PC-3 (cell line): ENCODE measurements around the gene RAB4B. TPM values are rescaled to one million over a fixed set of nuclear protein-coding genes. Genes with fewer than 3 reads are reported as not detected.

Source experiments
- ATAC-seq: fragments of 200-7000 bp; cut with Tn5 transposase; 2 replicates; pipeline ENCODE4 v1.9.1; 2020; ENCODE audit warnings: mild to moderate bottlenecking, moderate library complexity
- BruUV-seq: library from RNA; stranded (reverse); fragments of 400-500 nt; replicated peaks from 2 replicates; lab custom pipeline; 2021; lab: Mats Ljungman, UMichigan
- CTCF ChIA-PET: fragments of 300-600 bp; sonication (Branson Sonifier 250); formaldehyde crosslinking; loops from one replicate; lab custom pipeline; 2022; ENCODE audit warnings: antibody characterized with exemption; lab: Charles Lee
- POLR2A ChIA-PET: fragments of 300-600 bp; sonication (Branson Sonifier 250); formaldehyde crosslinking; loops from one replicate; lab custom pipeline; 2022; ENCODE audit warnings: antibody characterized with exemption; ENCODE audit not compliant: unreplicated experiment; lab: Charles Lee
- DNase-seq: peaks from one replicate; pipeline ENCODE4 v3.0.0-alpha.2; 2015
- H2AFZ ChIP-seq: fragments of 300-600 bp; sonication (generic); 2 replicates; pipeline ENCODE4 v1.6.0; 2016; ENCODE audit warnings: antibody characterized with exemption, low read length
- H3F3A ChIP-seq: fragments of 300-600 bp; sonication (generic); one replicate; pipeline ENCODE4 v1.6.0; 2017; ENCODE audit warnings: antibody characterized with exemption, low read length, control low read depth, mild to moderate bottlenecking; ENCODE audit not compliant: unreplicated experiment
- H3K27ac ChIP-seq: fragments of 300-600 bp; sonication (generic); 2 replicates; pipeline ENCODE4 v1.5.1; 2016; ENCODE audit warnings: mild to moderate bottlenecking, low read length
- H3K27me3 ChIP-seq: fragments of 300-600 bp; sonication (generic); 2 replicates; pipeline ENCODE4 v1.6.1; 2016; ENCODE audit warnings: low read length, mixed read lengths
- H3K36me3 ChIP-seq: fragments of 300-600 bp; sonication (generic); 2 replicates; pipeline ENCODE4 v1.6.1; 2016; ENCODE audit warnings: low read depth, mixed run types, low read length, mixed read lengths
- H3K4me1 ChIP-seq: fragments of 300-600 bp; sonication (generic); 2 replicates; pipeline ENCODE4 v1.5.1; 2016; ENCODE audit warnings: low read length; ENCODE audit not compliant: insufficient read depth
- H3K4me2 ChIP-seq: fragments of 300-600 bp; sonication (generic); 2 replicates; pipeline ENCODE4 v1.6.0; 2016; ENCODE audit warnings: low read length
- H3K4me3 ChIP-seq: fragments of 300-600 bp; sonication (generic); 2 replicates; pipeline ENCODE4 v1.5.1; 2016; ENCODE audit warnings: mild to moderate bottlenecking, low read length, mixed read lengths
- H3K79me2 ChIP-seq: fragments of 300-600 bp; sonication (generic); 2 replicates; pipeline ENCODE4 v1.6.1; 2017; ENCODE audit warnings: low read length, mixed read lengths
- H3K9ac ChIP-seq: fragments of 300-600 bp; sonication (generic); 2 replicates; pipeline ENCODE4 v1.6.0; 2016; ENCODE audit warnings: mild to moderate bottlenecking, low read length
- H3K9me2 ChIP-seq: fragments of 300-600 bp; sonication (generic); replicated peaks from 2 replicates; pipeline ENCODE4 v1.6.1; 2016; ENCODE audit warnings: mixed run types, low read length, mixed read lengths
- H3K9me3 ChIP-seq: fragments of 300-600 bp; sonication (generic); 2 replicates; pipeline ENCODE4 v1.6.1; 2016; ENCODE audit warnings: low read length, mixed read lengths
- H4K20me1 ChIP-seq: fragments of 300-600 bp; sonication (generic); 2 replicates; pipeline ENCODE4 v1.6.1; 2016; ENCODE audit warnings: low read length, mixed read lengths
- CTCF ChIP-seq: fragments of 300-600 bp; sonication (generic); conservative IDR thresholded peaks from 2 replicates; pipeline ENCODE4 v1.5.1; 2017; ENCODE audit warnings: antibody characterized with exemption, low read depth, mild to moderate bottlenecking, low read length
- EZH2 ChIP-seq: fragments of 300-600 bp; sonication (generic); IDR thresholded peaks from one replicate; pipeline ENCODE4 v1.6.1; 2017; ENCODE audit warnings: antibody characterized with exemption, mild to moderate bottlenecking, low read length; ENCODE audit not compliant: unreplicated experiment
- EZH2phosphoT487 ChIP-seq: fragments of 300-600 bp; sonication (generic); IDR thresholded peaks from 2 replicates; pipeline ENCODE4 v1.6.1; 2018; ENCODE audit warnings: mild to moderate bottlenecking, antibody characterized with exemption, low read length, borderline replicate concordance
- intact Hi-C: fragments of 100-400 bp; cut with micrococcal nuclease; formaldehyde crosslinking; loops from 2 replicates; pipeline ENCODE4 v1.9.0; 2023
- total RNA-seq: library from RNA; depleted of rRNA; stranded (reverse); fragments of >200 nt; gene quantifications from 2 replicates; pipeline ENCODE4 v1.2.3, GENCODE V29; 2014

The RAB4B gene
- total RNA-seq, 1 experiment from 2014 or later, result 7.4 TPM

- Histone ChIP-seq H3K4me2 (no peak overlapping the region), H3K9me2 (no peaks in the 10 kb centered on the region), H4K20me1 (no peaks in the 10 kb centered on the region), H3F3A (no peaks in the 10 kb centered on the region), H3K4me3 (no peak overlapping the region), H2AFZ (no peak overlapping the region), H3K9ac (no peak overlapping the region), H3K27me3 (no peaks in the 10 kb centered on the region), H3K4me1 (no peaks in the 10 kb centered on the region), H3K9me3 (no peaks in the 10 kb centered on the region), H3K36me3 (peaks cover 14% of the 10 kb centered on the region), H3K79me2 (no peaks in the 10 kb centered on the region), H3K27ac (no peak overlapping the region)
- CTCF ChIA-PET, result no interaction called here
- no TSS peak for BruUV-seq
- DNase-seq (no peak), ATAC-seq (no peak)
- POLR2A ChIA-PET, result no interaction called here
- intact Hi-C loops, result no loop called here
- TF ChIP-seq CTCF, result no peak
- TF ChIP-seq EZH2phosphoT487, result no peak
- TF ChIP-seq EZH2, result no peak
Measured at GRCh38 chr19:40737102-40737644, 40.9 kb upstream of the RAB4B start.

- H3K4me1 ChIP-seq, result no peaks in the 10 kb centered on the region
- no peak overlapping the region for H2AFZ ChIP-seq
- ATAC-seq (no peak), DNase-seq (no peak)
- no peaks in the 10 kb centered on the region for H3K79me2 ChIP-seq
- BruUV-seq, result no TSS peak
- POLR2A ChIA-PET, result no interaction called here
- CTCF ChIA-PET, result no interaction called here
- H3K36me3 ChIP-seq, result peaks cover 11% of the 10 kb centered on the region
- no peaks in the 10 kb centered on the region for H3K9me2 ChIP-seq
- intact Hi-C loops, result no loop called here
- H3K27ac ChIP-seq, result no peak overlapping the region
- no peaks in the 10 kb centered on the region for H3F3A ChIP-seq
- no peak overlapping the region for H3K9ac ChIP-seq
- H4K20me1 ChIP-seq, result no peaks in the 10 kb centered on the region
- no peaks in the 10 kb centered on the region for H3K27me3 ChIP-seq
- no peaks in the 10 kb centered on the region for H3K9me3 ChIP-seq
- no peak overlapping the region for H3K4me3 ChIP-seq
- no peak overlapping the region for H3K4me2 ChIP-seq
- TF ChIP-seq EZH2phosphoT487, result no peak
- TF ChIP-seq CTCF, result no peak
- no peak for TF ChIP-seq EZH2
Measured at GRCh38 chr19:40739030-40739839, 38.8 kb upstream of the RAB4B start.

GRCh38 chr19:40739871-40740703 is 38.0 kb upstream of the RAB4B start:
- ATAC-seq, result no peak
- BruUV-seq, result no TSS peak
- CTCF ChIA-PET, result no interaction called here

More at GRCh38 chr19:40739871-40740703, 38.0 kb upstream of the RAB4B start:
- intact Hi-C loops, result no loop called here
- Histone ChIP-seq H3K27ac (no peak overlapping the region), H3K4me2 (no peak overlapping the region), H3K9me3 (no peaks in the 10 kb centered on the region), H4K20me1 (no peaks in the 10 kb centered on the region), H3K27me3 (no peaks in the 10 kb centered on the region), H2AFZ (no peak overlapping the region), H3F3A (no peaks in the 10 kb centered on the region), H3K9me2 (no peaks in the 10 kb centered on the region), H3K36me3 (peaks cover 9% of the 10 kb centered on the region), H3K4me3 (no peak overlapping the region), H3K9ac (no peak overlapping the region), H3K4me1 (no peaks in the 10 kb centered on the region), H3K79me2 (no peaks in the 10 kb centered on the region)
- TF ChIP-seq EZH2phosphoT487 (no peak), CTCF (no peak)
- POLR2A ChIA-PET, result no interaction called here
- DNase-seq, result no peak
